Kidney (tissue), 22 donors: ENCODE results near the gene INTS13. TPM values are rescaled to one million over a fixed set of nuclear protein-coding genes. Genes with fewer than 3 reads are reported as not detected.

Source experiments
- DNase-seq, 5 donors: peaks; one replicate each; pipeline ENCODE4 v3.0.0-alpha.2; 2013 to 2020
- FAIRE-seq: peaks from 2 replicates; lab custom pipeline; 2012; peaks lifted over from hg19 to GRCh38; lab: Jason Lieb, UNC
- H3K27ac ChIP-seq, 2 donors: one replicate each; pipeline ENCODE4 v1.7.0; 2013; ENCODE audit warnings: low read depth in 2 of 2, low read length in 2 of 2, inconsistent platforms in 1 of 2
- H3K27me3 ChIP-seq: one replicate; pipeline ENCODE4 v1.7.1; 2013; ENCODE audit warnings: low read length, inconsistent platforms; ENCODE audit not compliant: control insufficient read depth, insufficient read depth
- H3K36me3 ChIP-seq, 3 donors: one replicate each; pipeline versions ENCODE4 v1.7.0 to v1.7.1; 2013; ENCODE audit warnings: low read length in 3 of 3, control low read depth in 1 of 3, inconsistent platforms in 1 of 3; ENCODE audit not compliant: insufficient read depth in 3 of 3, control insufficient read depth in 2 of 3
- H3K4me1 ChIP-seq, 3 donors: one replicate each; pipeline versions ENCODE4 v1.7.0 to v1.7.1; 2013; ENCODE audit warnings: low read length in 3 of 3, inconsistent platforms in 1 of 3, low read depth in 1 of 3; ENCODE audit not compliant: control insufficient read depth in 2 of 3, insufficient read depth in 2 of 3
- H3K4me3 ChIP-seq, 3 donors: one replicate each; pipeline versions ENCODE4 v1.7.0 to v1.8.1; 2013; ENCODE audit warnings: low read length in 3 of 3, control low read depth in 1 of 3, inconsistent platforms in 1 of 3
- H3K9ac ChIP-seq, 3 donors: one replicate each; pipeline versions ENCODE4 v1.7.0 to v1.7.1; 2013; ENCODE audit warnings: low read length in 3 of 3, control low read depth in 1 of 3, inconsistent platforms in 1 of 3
- H3K9me3 ChIP-seq, 3 donors: one replicate each; pipeline versions ENCODE4 v1.7.0 to v1.7.1; 2013; ENCODE audit warnings: low read length in 3 of 3, control low read depth in 1 of 3, inconsistent platforms in 1 of 3; ENCODE audit not compliant: control insufficient read depth in 2 of 3, insufficient read depth in 1 of 3
- intact Hi-C: fragments of 100-400 bp; cut with DNase I; formaldehyde crosslinking; loops from one replicate; pipeline ENCODE4 v1.11.1; 2022
- long read RNA-seq, 10 donors: library from polyadenylated mRNA in 1 of 10; unstranded in 1 of 10; transcript quantifications; one replicate each; pipeline ENCODE4 v2.0.0 and lab custom pipeline, GENCODE V29; 2021 to 2026
- polyA plus RNA-seq: library from polyadenylated mRNA; stranded (reverse); fragments of 350-450 nt; fragmentation: Illumina TruSeq; extraction: RNeasy Lipid Tissue Mini Kit (QIAGEN cat#74804); gene quantifications from one replicate; pipeline ENCODE4 v1.2.3, GENCODE V29; 2014; ENCODE audit warnings: low read depth, low replicate concordance; ENCODE audit not compliant: insufficient read depth
- total RNA-seq: library from RNA; stranded (reverse); fragmentation: NEBNext Ultra II Directional; extraction: Animal tissue kit (Norgen Biotek cat#: 25700); gene quantifications from one replicate; pipeline ENCODE4 v1.2.1, GENCODE V29; 2021
- TF ChIP-seq, protein P1 (sequence below): IDR thresholded peaks from 3 replicates; pipeline ENCODE4 v1.5.1; 2012; ENCODE audit warnings: mild to moderate bottlenecking, moderate library complexity, borderline replicate concordance; ENCODE audit not compliant: insufficient read depth; ENCODE audit errors: extremely low read depth
- donor health status: control.
- donor health status: control.
- donor health status: control.
- donor health status: control.
- donor health status: control.
- donor health status: DM: yes; HTN: yes; CAD: no.
- donor health status: Normal renal cell carcinoma (clear cell type).

INTS13 gene, protein sequence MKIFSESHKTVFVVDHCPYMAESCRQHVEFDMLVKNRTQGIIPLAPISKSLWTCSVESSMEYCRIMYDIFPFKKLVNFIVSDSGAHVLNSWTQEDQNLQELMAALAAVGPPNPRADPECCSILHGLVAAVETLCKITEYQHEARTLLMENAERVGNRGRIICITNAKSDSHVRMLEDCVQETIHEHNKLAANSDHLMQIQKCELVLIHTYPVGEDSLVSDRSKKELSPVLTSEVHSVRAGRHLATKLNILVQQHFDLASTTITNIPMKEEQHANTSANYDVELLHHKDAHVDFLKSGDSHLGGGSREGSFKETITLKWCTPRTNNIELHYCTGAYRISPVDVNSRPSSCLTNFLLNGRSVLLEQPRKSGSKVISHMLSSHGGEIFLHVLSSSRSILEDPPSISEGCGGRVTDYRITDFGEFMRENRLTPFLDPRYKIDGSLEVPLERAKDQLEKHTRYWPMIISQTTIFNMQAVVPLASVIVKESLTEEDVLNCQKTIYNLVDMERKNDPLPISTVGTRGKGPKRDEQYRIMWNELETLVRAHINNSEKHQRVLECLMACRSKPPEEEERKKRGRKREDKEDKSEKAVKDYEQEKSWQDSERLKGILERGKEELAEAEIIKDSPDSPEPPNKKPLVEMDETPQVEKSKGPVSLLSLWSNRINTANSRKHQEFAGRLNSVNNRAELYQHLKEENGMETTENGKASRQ
- 11.6 TPM for total RNA-seq
- polyA plus RNA-seq: 17.2 TPM
- long read RNA-seq, donor 1, partial matches to known transcripts: 0 of 1 reads
- long read RNA-seq, donor 1, other reads (novel, unspliced or antisense): 0 of 1 reads
- long read RNA-seq, donor 2, partial matches to known transcripts: 0 of 3 reads
- long read RNA-seq, donor 2, other reads (novel, unspliced or antisense): 0 of 3 reads
- long read RNA-seq, donor 3, partial matches to known transcripts: 0 of 3 reads
- long read RNA-seq, donor 3, other reads (novel, unspliced or antisense): 0 of 3 reads
- long read RNA-seq, donor 4, partial matches to known transcripts: 0 of 2 reads
- long read RNA-seq, donor 4, other reads (novel, unspliced or antisense): 0 of 2 reads
- long read RNA-seq, donor 5, partial matches to known transcripts: 0 of 1 reads
- long read RNA-seq, donor 5, other reads (novel, unspliced or antisense): 0 of 1 reads
- long read RNA-seq, donor 6, partial matches to known transcripts: 0 of 4 reads
- long read RNA-seq, donor 6, other reads (novel, unspliced or antisense): 0 of 4 reads
- long read RNA-seq, donor 7, partial matches to known transcripts: 2 of 8 reads
- long read RNA-seq, donor 7, other reads (novel, unspliced or antisense): 3 of 8 reads
- long read RNA-seq, donor 8: 0 reads
- long read RNA-seq, donor 9, partial matches to known transcripts: 0 of 1 reads
- long read RNA-seq, donor 9, other reads (novel, unspliced or antisense): 0 of 1 reads
- long read RNA-seq, donor 10, partial matches to known transcripts: 9 of 9 reads
- long read RNA-seq, donor 10, other reads (novel, unspliced or antisense): 0 of 9 reads

DNA sequence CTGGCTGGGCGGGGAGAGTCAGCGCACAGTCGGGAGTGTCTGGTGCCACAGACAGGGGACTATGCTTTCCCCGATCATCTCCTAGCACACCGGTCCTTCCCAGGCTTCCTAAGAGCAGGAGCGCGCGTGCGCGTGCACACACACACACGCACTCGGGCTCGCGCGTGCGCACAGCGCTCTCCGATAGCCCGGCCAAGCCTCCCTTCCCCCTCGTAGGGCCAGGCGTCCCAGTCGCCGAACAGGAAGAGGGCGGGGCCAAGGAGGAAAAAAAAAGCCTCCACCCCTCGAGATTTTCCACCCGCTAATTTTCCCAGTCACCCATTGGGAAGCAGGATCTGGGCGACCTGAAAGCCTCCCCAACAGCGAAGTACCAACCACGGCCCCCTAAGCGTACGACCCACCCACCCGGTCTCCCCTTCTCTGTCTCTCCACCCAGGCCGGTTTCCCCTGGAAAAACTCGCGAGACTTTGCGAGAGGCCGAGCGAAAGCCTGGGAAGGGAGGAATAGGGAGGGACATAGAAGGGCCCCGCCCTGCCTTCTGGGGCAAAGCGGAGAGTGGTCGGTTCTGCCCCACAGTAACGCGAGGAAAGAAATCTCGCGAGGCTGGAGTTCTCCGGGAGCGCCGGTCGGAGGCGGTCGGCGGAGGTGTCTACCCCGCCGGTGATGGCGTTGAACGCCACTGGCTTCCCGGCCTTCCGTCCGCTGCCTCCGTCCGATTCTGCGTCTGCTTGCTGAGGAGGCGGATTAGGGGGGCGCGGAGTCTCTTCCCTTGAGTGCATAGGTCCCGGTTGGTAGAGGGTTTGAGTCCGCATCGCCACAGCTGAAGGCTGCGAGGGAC, at the start of gene INTS13, which contains the start of gene FGFR1OP2:
Gene INTS13, minus strand, starts transcription at position 119 of the 838 bp plus-strand sequence. CDS start 1,178 bp downstream, outside the sequence.
Gene FGFR1OP2, plus strand, starts transcription at position 608 of the 838 bp plus-strand sequence. CDS start 15,689 bp downstream, outside the sequence.
- H3K27ac ChIP-seq: peak within 1 kb of the TSS; percentile 96 to 98
- TF ChIP-seq, protein P1, sequence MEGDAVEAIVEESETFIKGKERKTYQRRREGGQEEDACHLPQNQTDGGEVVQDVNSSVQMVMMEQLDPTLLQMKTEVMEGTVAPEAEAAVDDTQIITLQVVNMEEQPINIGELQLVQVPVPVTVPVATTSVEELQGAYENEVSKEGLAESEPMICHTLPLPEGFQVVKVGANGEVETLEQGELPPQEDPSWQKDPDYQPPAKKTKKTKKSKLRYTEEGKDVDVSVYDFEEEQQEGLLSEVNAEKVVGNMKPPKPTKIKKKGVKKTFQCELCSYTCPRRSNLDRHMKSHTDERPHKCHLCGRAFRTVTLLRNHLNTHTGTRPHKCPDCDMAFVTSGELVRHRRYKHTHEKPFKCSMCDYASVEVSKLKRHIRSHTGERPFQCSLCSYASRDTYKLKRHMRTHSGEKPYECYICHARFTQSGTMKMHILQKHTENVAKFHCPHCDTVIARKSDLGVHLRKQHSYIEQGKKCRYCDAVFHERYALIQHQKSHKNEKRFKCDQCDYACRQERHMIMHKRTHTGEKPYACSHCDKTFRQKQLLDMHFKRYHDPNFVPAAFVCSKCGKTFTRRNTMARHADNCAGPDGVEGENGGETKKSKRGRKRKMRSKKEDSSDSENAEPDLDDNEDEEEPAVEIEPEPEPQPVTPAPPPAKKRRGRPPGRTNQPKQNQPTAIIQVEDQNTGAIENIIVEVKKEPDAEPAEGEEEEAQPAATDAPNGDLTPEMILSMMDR: no peak
- FAIRE-seq (peak; percentile 17), DNase-seq (peak; percentile 99 to 100 (median 99))
- no peaks in the 10 kb centered on the region for H3K27me3 ChIP-seq
- H3K36me3 ChIP-seq: no peaks in the 10 kb centered on the region
- peak within 1 kb of the TSS; percentile 89 to 99 (median 91) for H3K4me3 ChIP-seq
- H3K4me1 ChIP-seq: peaks cover 0 to 13% (median 5%) of the 10 kb centered on the region in 3 donors
- intact Hi-C loops: no loop called here
- no peaks in the 10 kb centered on the region for H3K9me3 ChIP-seq
- H3K9ac ChIP-seq: peak within 1 kb of the TSS; percentile 83 to 96 (median 87)

DNA sequence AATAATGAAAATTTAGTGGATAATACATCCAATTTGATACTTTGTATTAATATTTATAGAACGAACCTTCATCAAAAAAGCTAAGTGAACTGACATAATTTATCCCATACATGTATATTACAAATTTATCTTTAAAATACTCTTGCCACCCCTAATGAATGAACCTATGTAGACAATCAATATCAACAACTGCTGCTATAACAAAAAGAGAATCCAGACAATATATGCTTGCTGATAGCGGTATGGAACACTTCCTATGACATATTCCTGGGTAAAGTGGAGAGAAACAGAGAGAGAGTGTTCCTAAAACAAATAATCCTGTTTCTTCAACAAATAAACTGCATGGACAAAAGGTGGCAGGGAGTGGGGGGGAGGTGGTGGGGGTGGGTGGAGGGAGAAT, 45.1 kb upstream of the INTS13 start:
- FAIRE-seq: no peak
- DNase-seq: no peak
- intact Hi-C loops: no loop called here
- Histone ChIP-seq H3K9ac (no peak overlapping the region), H3K9me3 (no peaks in the 10 kb centered on the region), H3K4me1 (no peaks in the 10 kb centered on the region), H3K36me3 (peaks cover 0 to 16% (median 11%) of the 10 kb centered on the region in 3 donors), H3K27me3 (no peaks in the 10 kb centered on the region), H3K27ac (no peak overlapping the region), H3K4me3 (no peak overlapping the region)
- TF ChIP-seq, protein P1: no peak

DNA sequence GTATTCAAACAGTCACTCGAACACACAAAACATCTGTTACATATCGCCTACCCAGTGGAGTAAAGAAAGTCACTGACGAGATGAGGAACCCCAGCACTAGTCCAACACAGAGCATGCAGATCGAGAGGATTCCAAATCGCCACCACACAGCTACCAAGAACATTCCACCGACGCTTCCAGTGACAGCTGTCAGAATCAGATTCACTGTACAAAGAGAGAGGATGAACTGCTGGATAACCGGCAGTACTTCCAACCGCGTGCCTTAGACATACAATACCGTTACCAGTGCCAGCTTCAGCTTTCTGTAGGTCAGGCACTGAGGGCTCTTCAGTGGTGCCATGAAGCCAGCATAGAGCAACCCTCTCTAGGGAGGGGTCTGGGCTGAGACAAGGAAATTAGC, 42.0 kb upstream of the INTS13 start:
- FAIRE-seq: no peak
- TF ChIP-seq, protein P1: no peak

More for the DNA sequence above, 42.0 kb upstream of the INTS13 start:
- H3K9ac ChIP-seq: no peak overlapping the region
- no peaks in the 10 kb centered on the region for H3K9me3 ChIP-seq
- peaks cover 0 to 30% (median 17%) of the 10 kb centered on the region in 3 donors for H3K36me3 ChIP-seq
- DNase-seq: no peak
- intact Hi-C loops: no loop called here
- no peaks in the 10 kb centered on the region for H3K4me1 ChIP-seq
- no peak overlapping the region for H3K4me3 ChIP-seq
- no peaks in the 10 kb centered on the region for H3K27me3 ChIP-seq
- no peak overlapping the region for H3K27ac ChIP-seq
